ENCODE results near the gene SAPCD1. TPM values are rescaled to one million over a fixed set of nuclear protein-coding genes. Genes with fewer than 3 reads are reported as not detected.

SAPCD1 gene
- total RNA-seq (2022): 6.4 and 13.0 TPM in 2 replicates
- Bru-seq, nascent RNA: percentile 44 among the genes with signal in this experiment
- not detected for BruChase-seq, experiment 1, labeled RNA remaining after a 2-hour chase
- BruChase-seq, experiment 2, labeled RNA remaining after a 6-hour chase: not detected
- long read RNA-seq, partial matches to known transcripts: 0 of 1 reads
- long read RNA-seq, other reads (novel, unspliced or antisense): 0 of 1 reads

GRCh38 chr6:31762356-31762755, at the start of gene SAPCD1:
Gene SAPCD1, plus strand, starts transcription at chr6:31762656. Its CDS starts 399 bp downstream, at chr6:31763055.
- Mint-ChIP-seq H3K36me3 (ENCODE audit: insufficient read depth, unreplicated experiment) (peaks cover 29% of the 10 kb centered on the region), H3K27me3 (ENCODE audit: insufficient read depth, unreplicated experiment) (no peaks in the 10 kb centered on the region), H3K9me3 (ENCODE audit: unreplicated experiment) (no peaks in the 10 kb centered on the region), H3K27ac (ENCODE audit: unreplicated experiment) (peak within 1 kb of the TSS; percentile 29), H3K4me1 (ENCODE audit: low read depth, unreplicated experiment) (peaks cover 10% of the 10 kb centered on the region), H3K4me3 (ENCODE audit: unreplicated experiment) (peak within 1 kb of the TSS; percentile 4)
- no peak for TF ChIP-seq CTCF (IDR thresholded peaks at IDR 0.05; ENCODE audit: insufficient read depth in 1 of 2, low read depth in 1 of 2, low read length in 1 of 2, severe bottlenecking in 1 of 2, unreplicated experiment in 1 of 2)
- H3K9me3 ChIP-seq: no peaks in the 10 kb centered on the region
- H3K36me3 ChIP-seq (ENCODE audit: control insufficient read depth, insufficient read depth, low read length): 0 out of 2 replicates have a peak, but pooled peaks cover 1% of the 10 kb centered on the region
- H3K27me3 ChIP-seq (replicated peaks; ENCODE audit: control insufficient read depth, insufficient read depth, low read length): no peaks in the 10 kb centered on the region
- H3K4me3 ChIP-seq (ENCODE audit: low read depth, low read length): no peak within 1 kb of the TSS
- H3K4me1 ChIP-seq: peaks cover 7% of the 10 kb centered on the region
- POLR2A ChIA-PET: interaction anchor here (0.9 kb wide), 1 partner anchor 33 kb away, joined by 3 read pairs; no protein-coding TSS in a partner anchor
- CTCF ChIA-PET: no interaction called here
- no peak for DNase-seq
- TSS peak; percentile 10 for BruUV-seq (replicated peaks)
- intact Hi-C loops (cut with micrococcal nuclease; ENCODE audit: unreplicated experiment): loop anchor here (2.0 kb wide), 1 partner anchor 24 kb away; no protein-coding TSS in a partner anchor

- H3K27me3 ChIP-seq (replicated peaks; ENCODE audit: control insufficient read depth, insufficient read depth, low read length): no peaks in the 10 kb centered on the region
- H3K36me3 ChIP-seq (ENCODE audit: control insufficient read depth, insufficient read depth, low read length): no peaks in the 10 kb centered on the region
- BruUV-seq (replicated peaks): no TSS peak
- no peaks in the 10 kb centered on the region for H3K9me3 Mint-ChIP-seq (ENCODE audit: unreplicated experiment)
- peaks cover 44% of the 10 kb centered on the region for H3K4me1 Mint-ChIP-seq (ENCODE audit: low read depth, unreplicated experiment)
- H3K27me3 Mint-ChIP-seq (ENCODE audit: insufficient read depth, unreplicated experiment): no peaks in the 10 kb centered on the region
- peaks cover 5% of the 10 kb centered on the region for H3K36me3 Mint-ChIP-seq (ENCODE audit: insufficient read depth, unreplicated experiment)
- H3K27ac Mint-ChIP-seq (ENCODE audit: unreplicated experiment): peak overlapping the region; percentile 98
- no peak for DNase-seq
- no peaks in the 10 kb centered on the region for H3K9me3 ChIP-seq
- ChIA-PET POLR2A (interaction anchor here (0.9 to 1.9 kb wide), 3 partner anchors 10 to 149 kb away, joined by 5 to 11 read pairs (median 7); partner anchors contain the start of genes ABHD16A and NEU1), CTCF (interaction anchor here (1.0 to 1.7 kb wide), 4 partner anchors 16 to 93 kb away, joined by 3 to 6 read pairs (median 4); partner anchors contain the start of genes DDAH2 and LSM2)
- peaks cover 38% of the 10 kb centered on the region for H3K4me1 ChIP-seq
- intact Hi-C loops (cut with micrococcal nuclease; ENCODE audit: unreplicated experiment): no loop called here
- no peak overlapping the region for H3K4me3 ChIP-seq (ENCODE audit: low read depth, low read length)
- H3K4me3 Mint-ChIP-seq (ENCODE audit: unreplicated experiment): peak overlapping the region; percentile 65
- TF ChIP-seq CTCF (IDR thresholded peaks at IDR 0.05; ENCODE audit: insufficient read depth in 1 of 2, low read depth in 1 of 2, low read length in 1 of 2, severe bottlenecking in 1 of 2, unreplicated experiment in 1 of 2): no peak
Measured at GRCh38 chr6:31713465-31713864, 49.0 kb upstream of the SAPCD1 start.

GRCh38 chr6:31713991-31714684, 48.3 kb upstream of the SAPCD1 start:
- Mint-ChIP-seq H3K27me3 (ENCODE audit: insufficient read depth, unreplicated experiment) (no peaks in the 10 kb centered on the region), H3K4me1 (ENCODE audit: low read depth, unreplicated experiment) (peaks cover 50% of the 10 kb centered on the region), H3K9me3 (ENCODE audit: unreplicated experiment) (no peaks in the 10 kb centered on the region), H3K27ac (ENCODE audit: unreplicated experiment) (peak overlapping the region; percentile 98), H3K4me3 (ENCODE audit: unreplicated experiment) (peak overlapping the region; percentile 65), H3K36me3 (ENCODE audit: insufficient read depth, unreplicated experiment) (peaks cover 5% of the 10 kb centered on the region)
- Histone ChIP-seq H3K36me3 (ENCODE audit: control insufficient read depth, insufficient read depth, low read length) (no peaks in the 10 kb centered on the region), H3K9me3 (no peaks in the 10 kb centered on the region), H3K4me3 (ENCODE audit: low read depth, low read length) (0 out of 2 replicates have a peak overlapping the region, but pooled peaks have one; percentile 5), H3K4me1 (peaks cover 44% of the 10 kb centered on the region), H3K27me3 (replicated peaks; ENCODE audit: control insufficient read depth, insufficient read depth, low read length) (no peaks in the 10 kb centered on the region)
- ChIA-PET POLR2A (interaction anchor here (0.8 to 1.9 kb wide), 6 partner anchors 11 to 149 kb away, joined by 3 to 11 read pairs (median 6); partner anchors contain the start of genes ABHD16A, CLIC1, HSPA1B and NEU1), CTCF (interaction anchor here (0.7 to 1.7 kb wide), 5 partner anchors 15 to 93 kb away, joined by 3 to 6 read pairs (median 4); partner anchors contain the start of genes DDAH2 and LSM2)
- DNase-seq: peak; percentile 52 to 77
- intact Hi-C loops (cut with micrococcal nuclease; ENCODE audit: unreplicated experiment): no loop called here
- BruUV-seq (replicated peaks): no TSS peak
- no peak for TF ChIP-seq CTCF (IDR thresholded peaks at IDR 0.05; ENCODE audit: insufficient read depth in 1 of 2, low read depth in 1 of 2, low read length in 1 of 2, severe bottlenecking in 1 of 2, unreplicated experiment in 1 of 2)
